GM12878 (cell line): ENCODE data around the gene WDFY4. TPM values are rescaled to one million over a fixed set of nuclear protein-coding genes. Genes with fewer than 3 reads are reported as not detected.

Experiments
- ATAC-seq: fragments of 200-7000 bp; cut with Tn5 transposase; 3 replicates; pipeline ENCODE4 v1.9.1; 2020; ENCODE audit warnings: mild to moderate bottlenecking, moderate library complexity
- BruUV-seq: library from RNA; stranded (reverse); fragments of 400-500 nt; replicated peaks from 2 replicates; lab custom pipeline; 2021; lab: Mats Ljungman, UMichigan
- CTCF ChIA-PET: fragments of 300-600 bp; sonication (Branson Sonifier 250); formaldehyde crosslinking; extraction: SDS; loops from one replicate; lab custom pipeline; 2021; ENCODE audit warnings: inconsistent platforms; lab: Yijun Ruan, JAX
- POLR2A ChIA-PET: fragments of 350-600 bp; formaldehyde crosslinking; extraction: SDS; loops from one replicate; lab custom pipeline; 2021; ENCODE audit warnings: inconsistent platforms; lab: Charles Lee
- RAD21 ChIA-PET: fragments of 300-600 bp; sonication (Branson Sonifier 250); formaldehyde crosslinking; loops from one replicate; lab custom pipeline; 2023; ENCODE audit warnings: antibody characterized with exemption; ENCODE audit not compliant: unreplicated experiment; lab: Charles Lee
- SMC1A ChIA-PET: fragments of 300-600 bp; sonication (Branson Sonifier 250); formaldehyde crosslinking; loops from one replicate; lab custom pipeline; 2023; ENCODE audit not compliant: unreplicated experiment, uncharacterized antibody; lab: Charles Lee
- DNase-seq: peaks from one replicate; pipeline ENCODE4 v3.0.0-alpha.2; 2011; ENCODE audit warnings: low read depth, low spot score
- FAIRE-seq: peaks from 3 replicates; lab custom pipeline; 2011; peaks lifted over from hg19 to GRCh38; lab: Jason Lieb, UNC
- H2AFZ ChIP-seq: 2 replicates; pipeline ENCODE4 v1.6.0; 2011; ENCODE audit warnings: low read depth, low read length, control low read depth; ENCODE audit not compliant: control insufficient read depth
- H3K27ac ChIP-seq: 2 replicates; pipeline ENCODE4 v1.5.1; 2011; ENCODE audit warnings: control low read depth; ENCODE audit not compliant: control insufficient read depth, insufficient read depth
- H3K27me3 ChIP-seq, 2 experiments: replicated peaks in 1 of 2; 2 replicates each; pipeline versions ENCODE4 v1.6.0 to v1.6.1; 2011; ENCODE audit warnings: low read length in 1 of 2; ENCODE audit not compliant: control insufficient read depth in 2 of 2, insufficient read depth in 2 of 2
- H3K36me3 ChIP-seq, 2 experiments: 2 replicates each; pipeline ENCODE4 v1.5.1; 2011; ENCODE audit warnings: low read length in 1 of 2; ENCODE audit not compliant: control insufficient read depth in 2 of 2, insufficient read depth in 2 of 2
- H3K4me1 ChIP-seq: 2 replicates; pipeline ENCODE4 v1.6.1; 2011; ENCODE audit warnings: mild to moderate bottlenecking, low read length, moderate library complexity, mixed read lengths; ENCODE audit not compliant: control insufficient read depth, insufficient read depth
- H3K4me2 ChIP-seq: 2 replicates; pipeline ENCODE4 v1.6.0; 2011; ENCODE audit warnings: control low read depth; ENCODE audit not compliant: control insufficient read depth, insufficient read depth
- H3K4me3 ChIP-seq: fragments of 200-600 bp; sonication (generic); 2 replicates; pipeline ENCODE4 v1.5.1; 2016
- H3K79me2 ChIP-seq: 2 replicates; pipeline ENCODE4 v1.6.0; 2011; ENCODE audit warnings: low read length; ENCODE audit not compliant: control insufficient read depth, insufficient read depth
- H3K9ac ChIP-seq: 2 replicates; pipeline ENCODE4 v1.8.0; 2011; ENCODE audit warnings: low read length, control low read depth, mixed read lengths; ENCODE audit not compliant: control insufficient read depth, insufficient read depth
- H3K9me3 ChIP-seq: replicated peaks from 3 replicates; pipeline ENCODE4 v1.5.1; 2011; ENCODE audit warnings: mild to moderate bottlenecking, low read length; ENCODE audit not compliant: control insufficient read depth, insufficient read depth
- H4K20me1 ChIP-seq: 2 replicates; pipeline ENCODE4 v1.6.0; 2011; ENCODE audit not compliant: control insufficient read depth, insufficient read depth
- CBX3 ChIP-seq: fragments of 200-600 bp; sonication (generic); IDR thresholded peaks from 2 replicates; pipeline ENCODE4 v1.6.1; 2016; ENCODE audit warnings: low read depth, borderline replicate concordance
- GATAD2B ChIP-seq: fragments of 450-650 bp; conservative IDR thresholded peaks from 2 replicates; pipeline ENCODE4 v1.6.1; 2017; ENCODE audit warnings: low read depth, mild to moderate bottlenecking, moderate library complexity
- NFXL1 ChIP-seq: fragments of 450-650 bp; IDR thresholded peaks from 2 replicates; pipeline ENCODE4 v1.6.1; 2017; ENCODE audit warnings: antibody characterized with exemption, mild to moderate bottlenecking, borderline replicate concordance
- ZNF687 ChIP-seq: fragments of 450-650 bp; IDR thresholded peaks from 2 replicates; pipeline ENCODE4 v1.6.1; 2017; ENCODE audit warnings: mild to moderate bottlenecking, moderate library complexity
- WGBS: methylation state at CpG from one replicate; pipeline ENCODE4 v1.1.6; 2016; ENCODE audit warnings: low lambda C conversion rate; ENCODE audit not compliant: insufficient replicate concordance, insufficient coverage; ENCODE audit errors: missing lambda C conversion rate; 5-methylcytosine and 5-hydroxymethylcytosine counted together
- in situ Hi-C: fragments of 300-500 bp; cut with MboI; formaldehyde crosslinking; loops from 9 replicates; pipeline ENCODE4 v1.14.3; 2018; ENCODE audit warnings: mixed read lengths
- intact Hi-C: fragments of 100-400 bp; cut with micrococcal nuclease; formaldehyde crosslinking; loops from one replicate; pipeline ENCODE4 v1.14.2; 2022; ENCODE audit not compliant: unreplicated experiment
- polyA plus RNA-seq, 11 experiments: library from polyadenylated mRNA; depleted of rRNA in 4 of 11; unstranded in 6 of 11; stranded (reverse) in 5 of 11; fragments of >200 nt; fragmentation: Nextera tagmentation in 4 of 11; fragmentation: Illumina TruSeq in 1 of 11; extraction: Ambion mirVana in 4 of 11; extraction: Trizol in 1 of 11; gene quantifications; 1 replicate in 1 of 11; 2 replicates in 10 of 11; pipeline versions ENCODE4 v1.2.1 to v1.2.3, GENCODE V29; 2011 to 2016; ENCODE audit warnings: inconsistent platforms in 2 of 11, missing spikeins in 2 of 11, low read depth in 1 of 11
- total RNA-seq, 4 experiments: library from RNA; depleted of rRNA in 3 of 4; stranded (reverse); fragments of >200 nt in 3 of 4; fragmentation: Illumina TruSeq in 1 of 4; extraction: Trizol in 1 of 4; gene quantifications; 2 replicates each; pipeline versions ENCODE4 v1.2.1 to v1.2.3, GENCODE V29; 2013 to 2021

Gene WDFY4
- total and polyA plus RNA-seq, 10 of the 15 experiments (the other 5 are each of a cell fraction or from before 2014, with no cell fraction given): 13.5 to 132 (median 47.3) TPM

GRCh38 chr10:48786606-48787282 lies 102.1 kb downstream of the WDFY4 start (continued):
- no peak for TF ChIP-seq ZNF687

GRCh38 chr10:48788554-48788953 lies 103.9 kb downstream of the WDFY4 start:
- Histone ChIP-seq H3K4me3 (no peak overlapping the region), H3K9ac (no peak overlapping the region), H3K27ac (no peak overlapping the region), H3K79me2 (no peaks in the 10 kb centered on the region), H3K27me3 (no peaks in the 10 kb centered on the region), H4K20me1 (no peaks in the 10 kb centered on the region), H2AFZ (no peak overlapping the region), H3K9me3 (no peaks in the 10 kb centered on the region), H3K4me2 (no peak overlapping the region), H3K4me1 (no peaks in the 10 kb centered on the region), H3K36me3 (peaks cover 29 to 35% of the 10 kb centered on the region in 2 experiments)
- intact Hi-C loops (no loop called here), in situ Hi-C loops (no loop called here)
- RAD21 ChIA-PET: no interaction called here
- ATAC-seq (no peak), FAIRE-seq (no peak), DNase-seq (no peak)
- no peak for TF ChIP-seq GATAD2B
- TF ChIP-seq NFXL1: no peak
- TF ChIP-seq CBX3: no peak
- BruUV-seq: no TSS peak
- SMC1A ChIA-PET: no interaction called here
- over 99% methylated on average over 5 of the region's 5 CpGs for WGBS
- CTCF ChIA-PET: interaction anchor here (0.5 kb wide), 1 partner anchor 14 kb away, joined by 4 read pairs; no protein-coding TSS in a partner anchor
- POLR2A ChIA-PET: no interaction called here
